ENCODE results near the gene JAKMIP1.

DNA sequence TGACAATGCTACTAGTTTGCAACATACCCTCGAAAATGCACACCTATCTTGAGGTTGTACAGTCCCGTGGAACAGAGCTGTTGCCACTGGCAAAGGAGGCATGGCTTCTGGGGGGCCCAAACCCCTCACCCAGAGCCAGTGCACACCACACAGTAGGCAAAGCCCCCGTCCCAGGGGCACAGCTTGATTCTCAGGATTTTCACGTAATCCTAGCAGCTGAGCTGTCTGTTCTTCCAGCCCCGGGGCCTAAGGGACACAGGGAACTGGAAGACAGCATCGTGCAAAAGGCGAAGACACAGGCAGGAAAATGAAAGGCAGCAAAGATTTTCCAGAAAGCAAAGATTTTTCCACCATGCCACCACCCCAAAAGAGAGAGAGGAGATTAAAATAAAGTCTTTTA lies 77.2 kb downstream of the JAKMIP1 start:
- TF ChIP-seq EZH2phosphoT487 (IDR thresholded peaks at IDR 0.05; ENCODE audit: borderline replicate concordance), result no peak
- TF ChIP-seq, protein P1, sequence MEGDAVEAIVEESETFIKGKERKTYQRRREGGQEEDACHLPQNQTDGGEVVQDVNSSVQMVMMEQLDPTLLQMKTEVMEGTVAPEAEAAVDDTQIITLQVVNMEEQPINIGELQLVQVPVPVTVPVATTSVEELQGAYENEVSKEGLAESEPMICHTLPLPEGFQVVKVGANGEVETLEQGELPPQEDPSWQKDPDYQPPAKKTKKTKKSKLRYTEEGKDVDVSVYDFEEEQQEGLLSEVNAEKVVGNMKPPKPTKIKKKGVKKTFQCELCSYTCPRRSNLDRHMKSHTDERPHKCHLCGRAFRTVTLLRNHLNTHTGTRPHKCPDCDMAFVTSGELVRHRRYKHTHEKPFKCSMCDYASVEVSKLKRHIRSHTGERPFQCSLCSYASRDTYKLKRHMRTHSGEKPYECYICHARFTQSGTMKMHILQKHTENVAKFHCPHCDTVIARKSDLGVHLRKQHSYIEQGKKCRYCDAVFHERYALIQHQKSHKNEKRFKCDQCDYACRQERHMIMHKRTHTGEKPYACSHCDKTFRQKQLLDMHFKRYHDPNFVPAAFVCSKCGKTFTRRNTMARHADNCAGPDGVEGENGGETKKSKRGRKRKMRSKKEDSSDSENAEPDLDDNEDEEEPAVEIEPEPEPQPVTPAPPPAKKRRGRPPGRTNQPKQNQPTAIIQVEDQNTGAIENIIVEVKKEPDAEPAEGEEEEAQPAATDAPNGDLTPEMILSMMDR (conservative IDR thresholded peaks at IDR 0.05; ENCODE audit: low read length), result no peak

All from Loucy (cell line).